ENCODE measurements around the gene CD200.
A peak's percentile ranks its signal among the peaks of the same experiment; 100 is the strongest.

GRCh38 chr3:112304611-112305010 is 28.3 kb upstream of the CD200 start:
- TF ChIP-seq CTCF (conservative IDR thresholded peaks at IDR 0.05; ENCODE audit: low read depth in 2 of 2): peak in 1 of 2 experiments; percentile 46; a peak in 2 of 4 replicates
- no peak for TF ChIP-seq EZH2 (IDR thresholded peaks at IDR 0.05; ENCODE audit: low read depth, unreplicated experiment)
- no peak for TF ChIP-seq CREB1 (CRISPR knock-in tag; IDR thresholded peaks at IDR 0.05; ENCODE audit: low read depth)
- TF ChIP-seq POLR2AphosphoS5 (IDR thresholded peaks at IDR 0.05; ENCODE audit: low read depth): no peak
- TF ChIP-seq EZH2phosphoT487 (IDR thresholded peaks at IDR 0.05; ENCODE audit: unreplicated experiment): no peak
- no peak for TF ChIP-seq NANOG (IDR thresholded peaks at IDR 0.05; ENCODE audit: borderline replicate concordance)
- TF ChIP-seq REST (IDR thresholded peaks at IDR 0.05; ENCODE audit: unreplicated experiment): no peak
- no peak for TF ChIP-seq ZNF331 (CRISPR knock-in tag; IDR thresholded peaks at IDR 0.05; ENCODE audit: low read depth)
- no peak for TF ChIP-seq JUNB (IDR thresholded peaks at IDR 0.05; ENCODE audit: unreplicated experiment)
- no peak for TF ChIP-seq ZNF462 (CRISPR knock-in tag; IDR thresholded peaks at IDR 0.05)
- TF ChIP-seq ETS1 (IDR thresholded peaks at IDR 0.05): no peak
- no peak for TF ChIP-seq STAT1 (IDR thresholded peaks at IDR 0.05; ENCODE audit: unreplicated experiment)
- no peak for TF ChIP-seq ZNF114 (CRISPR knock-in tag; IDR thresholded peaks at IDR 0.05)
